MM.1S (cell line): ENCODE results near the gene TMC8.
"Not testable (repeated sequence)": the region's sequence is repeated elsewhere in the genome, so short reads cannot be mapped to it uniquely, and the experiment has no call there.

Experiments used
- DNase-seq: peaks from one replicate; pipeline ENCODE4 v3.0.0-alpha.2; 2015
- H2AFZ ChIP-seq: fragments of 300-600 bp; sonication (generic); 2 replicates; pipeline ENCODE4 v1.6.0; 2016; ENCODE audit warnings: antibody characterized with exemption, low read length
- H3F3A ChIP-seq: fragments of 300-600 bp; sonication (generic); 2 replicates; pipeline ENCODE4 v1.6.1; 2016; ENCODE audit warnings: mild to moderate bottlenecking, antibody characterized with exemption, low read length, moderate library complexity, mixed read lengths; ENCODE audit not compliant: insufficient read depth
- H3K27ac ChIP-seq: fragments of 300-600 bp; sonication (generic); 2 replicates; pipeline ENCODE4 v1.5.1; 2016; ENCODE audit warnings: mild to moderate bottlenecking, low read length
- H3K27me3 ChIP-seq: fragments of 300-600 bp; sonication (generic); replicated peaks from 2 replicates; pipeline ENCODE4 v1.6.0; 2016; ENCODE audit warnings: low read length; ENCODE audit not compliant: insufficient read depth
- H3K36me3 ChIP-seq: fragments of 300-600 bp; sonication (generic); replicated peaks from 2 replicates; pipeline ENCODE4 v1.6.1; 2016; ENCODE audit warnings: mild to moderate bottlenecking, low read length, mixed read lengths; ENCODE audit not compliant: insufficient read depth
- H3K4me1 ChIP-seq: fragments of 300-600 bp; sonication (generic); 2 replicates; pipeline ENCODE4 v1.6.1; 2016; ENCODE audit warnings: low read length, mixed read lengths
- H3K4me2 ChIP-seq: fragments of 300-600 bp; sonication (generic); 2 replicates; pipeline ENCODE4 v1.6.0; 2016; ENCODE audit warnings: low read depth, low read length
- H3K4me3 ChIP-seq: fragments of 300-600 bp; sonication (generic); 2 replicates; pipeline ENCODE4 v1.5.1; 2016; ENCODE audit warnings: low read length, mixed read lengths
- H3K79me2 ChIP-seq: fragments of 300-600 bp; sonication (generic); 2 replicates; pipeline ENCODE4 v1.6.1; 2016; ENCODE audit warnings: mixed run types, low read length, mixed read lengths
- H3K9ac ChIP-seq: fragments of 300-600 bp; sonication (generic); 2 replicates; pipeline ENCODE4 v1.6.1; 2016; ENCODE audit warnings: low read length, mixed read lengths
- H3K9me2 ChIP-seq: fragments of 300-600 bp; sonication (generic); replicated peaks from 2 replicates; pipeline ENCODE4 v1.6.1; 2016; ENCODE audit warnings: mild to moderate bottlenecking, low read length, mixed read lengths; ENCODE audit not compliant: insufficient read depth
- H3K9me3 ChIP-seq: fragments of 300-600 bp; sonication (generic); replicated peaks from 2 replicates; pipeline ENCODE4 v1.6.1; 2016; ENCODE audit warnings: mild to moderate bottlenecking, low read length, mixed read lengths; ENCODE audit not compliant: insufficient read depth
- H4K20me1 ChIP-seq: fragments of 300-600 bp; sonication (generic); 2 replicates; pipeline ENCODE4 v1.6.1; 2016; ENCODE audit warnings: mild to moderate bottlenecking, low read length, moderate library complexity, mixed read lengths; ENCODE audit not compliant: insufficient read depth
- EZH2 ChIP-seq: fragments of 300-600 bp; sonication (generic); optimal IDR thresholded peaks from 2 replicates; pipeline ENCODE3; 2017; ENCODE audit warnings: low read depth, mild to moderate bottlenecking, antibody characterized with exemption, low read length, mixed read lengths
- EZH2phosphoT487 ChIP-seq: fragments of 300-600 bp; sonication (generic); IDR thresholded peaks from 2 replicates; pipeline ENCODE4 v1.6.1; 2018; ENCODE audit warnings: antibody characterized with exemption, low read length
- TF ChIP-seq, protein P1 (sequence below): fragments of 300-600 bp; sonication (generic); IDR thresholded peaks from 2 replicates; pipeline ENCODE4 v1.5.1; 2016; ENCODE audit warnings: antibody characterized with exemption, low read length, mixed read lengths

Gene TMC8

GRCh38 chr17:78137392-78138203 is 7.0 kb downstream of the TMC8 start:
- Histone ChIP-seq H3K4me2 (no peak overlapping the region), H3K36me3 (peaks cover 4% of the 10 kb centered on the region), H3K9me3 (no peaks in the 10 kb centered on the region), H3F3A (peaks cover 58% of the 10 kb centered on the region), H2AFZ (no peak overlapping the region), H3K4me3 (no peak overlapping the region), H3K9me2 (no peaks in the 10 kb centered on the region), H3K4me1 (peaks cover 35% of the 10 kb centered on the region), H3K9ac (no peak overlapping the region), H3K27me3 (no peaks in the 10 kb centered on the region), H4K20me1 (0 out of 2 replicates have a peak, but pooled peaks cover 2% of the 10 kb centered on the region), H3K27ac (peak overlapping the region; percentile 23; the same call in 1 of the 2 replicates), H3K79me2 (peaks cover 42% of the 10 kb centered on the region)
- peak; percentile 30 for DNase-seq
- TF ChIP-seq, protein P1, sequence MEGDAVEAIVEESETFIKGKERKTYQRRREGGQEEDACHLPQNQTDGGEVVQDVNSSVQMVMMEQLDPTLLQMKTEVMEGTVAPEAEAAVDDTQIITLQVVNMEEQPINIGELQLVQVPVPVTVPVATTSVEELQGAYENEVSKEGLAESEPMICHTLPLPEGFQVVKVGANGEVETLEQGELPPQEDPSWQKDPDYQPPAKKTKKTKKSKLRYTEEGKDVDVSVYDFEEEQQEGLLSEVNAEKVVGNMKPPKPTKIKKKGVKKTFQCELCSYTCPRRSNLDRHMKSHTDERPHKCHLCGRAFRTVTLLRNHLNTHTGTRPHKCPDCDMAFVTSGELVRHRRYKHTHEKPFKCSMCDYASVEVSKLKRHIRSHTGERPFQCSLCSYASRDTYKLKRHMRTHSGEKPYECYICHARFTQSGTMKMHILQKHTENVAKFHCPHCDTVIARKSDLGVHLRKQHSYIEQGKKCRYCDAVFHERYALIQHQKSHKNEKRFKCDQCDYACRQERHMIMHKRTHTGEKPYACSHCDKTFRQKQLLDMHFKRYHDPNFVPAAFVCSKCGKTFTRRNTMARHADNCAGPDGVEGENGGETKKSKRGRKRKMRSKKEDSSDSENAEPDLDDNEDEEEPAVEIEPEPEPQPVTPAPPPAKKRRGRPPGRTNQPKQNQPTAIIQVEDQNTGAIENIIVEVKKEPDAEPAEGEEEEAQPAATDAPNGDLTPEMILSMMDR, result peak; percentile 67
- TF ChIP-seq EZH2, result no peak
- TF ChIP-seq EZH2phosphoT487, result no peak

- H3K36me3 ChIP-seq, result peaks cover 4% of the 10 kb centered on the region; the same call in 1 of the 2 replicates
- no peak for DNase-seq
- no peak overlapping the region for H3K4me3 ChIP-seq
- TF ChIP-seq, protein P1, result no peak
- no peak for TF ChIP-seq EZH2
- TF ChIP-seq EZH2phosphoT487, result no peak
- no peak overlapping the region for H3K9ac ChIP-seq
- H3K4me2 ChIP-seq, result no peak overlapping the region
- H3K9me2 ChIP-seq, result no peaks in the 10 kb centered on the region
- no peak overlapping the region for H2AFZ ChIP-seq
- no peaks in the 10 kb centered on the region for H3K9me3 ChIP-seq
- peaks cover 34% of the 10 kb centered on the region for H3K79me2 ChIP-seq
- no peaks in the 10 kb centered on the region for H3K27me3 ChIP-seq
- no peak overlapping the region for H3K27ac ChIP-seq
- H4K20me1 ChIP-seq, result 0 out of 2 replicates have a peak, but pooled peaks cover 2% of the 10 kb centered on the region
- peaks cover 33% of the 10 kb centered on the region for H3K4me1 ChIP-seq
- peaks cover 64% of the 10 kb centered on the region for H3F3A ChIP-seq
Observed at GRCh38 chr17:78138204-78139060, 7.9 kb downstream of the TMC8 start.

DNA sequence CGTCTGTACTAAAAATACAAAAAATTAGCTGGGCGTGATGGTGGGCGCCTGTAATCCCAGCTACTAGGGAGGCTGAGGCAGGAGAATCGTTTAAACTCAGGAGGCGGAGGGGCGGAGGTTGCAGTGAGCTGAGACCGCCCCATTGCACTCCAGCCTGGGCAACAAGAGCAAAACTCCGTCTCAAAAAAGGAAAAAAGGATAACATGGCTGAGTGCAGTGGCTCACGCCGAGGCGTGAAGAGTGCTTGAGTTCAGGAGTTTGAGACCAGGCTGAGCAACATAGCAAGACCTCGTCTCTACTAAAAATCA is 9.2 kb downstream of the TMC8 start:
- not testable (repeated sequence) for H3K4me2 ChIP-seq, H3K9me2 ChIP-seq, H3K9me3 ChIP-seq, H3K36me3 ChIP-seq, H2AFZ ChIP-seq, H3K27me3 ChIP-seq, H3K4me3 ChIP-seq, DNase-seq, H4K20me1 ChIP-seq, H3K27ac ChIP-seq, H3K9ac ChIP-seq
- Histone ChIP-seq H3K79me2 (peaks cover 20% of the 10 kb centered on the region), H3F3A (peaks cover 78% of the 10 kb centered on the region), H3K4me1 (peaks cover 41% of the 10 kb centered on the region)
